B cell (primary cell): Measurements from ENCODE around the gene KLF1. TPM values are rescaled to one million over a fixed set of nuclear protein-coding genes. Genes with fewer than 3 reads are reported as not detected.

Experiments
- ATAC-seq: fragments of 200-7000 bp; cut with Tn5 transposase; one replicate; pipeline ENCODE4 v1.10.0; 2021; ENCODE audit warnings: low read depth, mild to moderate bottlenecking, moderate number of reproducible peaks, moderate library complexity
- CTCF ChIA-PET: fragments of 350-600 bp; sonication (Branson Sonifier 250); formaldehyde crosslinking; loops from one replicate; lab custom pipeline; 2021; ENCODE audit warnings: antibody characterized with exemption, inconsistent platforms; lab: Charles Lee
- POLR2A ChIA-PET: fragments of 350-600 bp; sonication (Branson Sonifier 250); formaldehyde crosslinking; loops from one replicate; lab custom pipeline; 2021; ENCODE audit warnings: antibody characterized with exemption; lab: Charles Lee
- DNase-seq: peaks from one replicate; pipeline ENCODE4 v3.0.0; 2013
- H2AFZ ChIP-seq: 2 replicates; pipeline ENCODE4 v1.6.1; 2012; ENCODE audit warnings: mild to moderate bottlenecking, low read depth, low read length; ENCODE audit not compliant: insufficient read depth, poor library complexity, severe bottlenecking
- H3K27ac ChIP-seq, 2 donors: 1 replicate in 1 of 2; 2 replicates in 1 of 2; pipeline ENCODE4 v1.5.1; 2012 to 2013; ENCODE audit warnings: low read length in 2 of 2, mild to moderate bottlenecking in 2 of 2, moderate library complexity in 1 of 2
- H3K27me3 ChIP-seq, 4 experiments: fragments of 200-600 bp in 1 of 4; sonication (generic) in 1 of 4; replicated peaks in 1 of 4; 1 replicate in 2 of 4; 2 replicates in 2 of 4; pipeline versions ENCODE4 v1.6.1 to v1.7.0; 2013 to 2016; ENCODE audit warnings: low read length in 3 of 4, mild to moderate bottlenecking in 2 of 4, mixed read lengths in 1 of 4, moderate library complexity in 1 of 4; ENCODE audit not compliant: insufficient read depth in 4 of 4, control insufficient read depth in 3 of 4; ENCODE audit errors: control extremely low read depth in 1 of 4
- H3K36me3 ChIP-seq, 2 experiments: replicated peaks in 1 of 2; 1 replicate in 1 of 2; 2 replicates in 1 of 2; pipeline versions ENCODE4 v1.6.1 to v1.7.1; 2013; ENCODE audit warnings: low read length in 1 of 2; ENCODE audit not compliant: insufficient read depth in 2 of 2, control insufficient read depth in 1 of 2; ENCODE audit errors: control extremely low read depth in 1 of 2, extremely low read depth in 1 of 2
- H3K4me1 ChIP-seq, 2 donors: fragments of 200-600 bp in 1 of 2; sonication (generic) in 1 of 2; 1 replicate in 1 of 2; 2 replicates in 1 of 2; pipeline versions ENCODE4 v1.5.1 to v1.6.1; 2013 to 2017; ENCODE audit warnings: low read length in 2 of 2; ENCODE audit not compliant: control insufficient read depth in 2 of 2, insufficient read depth in 2 of 2
- H3K4me2 ChIP-seq: replicated peaks from 2 replicates; pipeline ENCODE3; 2012; ENCODE audit warnings: mild to moderate bottlenecking, low read depth, low read length; ENCODE audit not compliant: poor library complexity, severe bottlenecking
- H3K4me3 ChIP-seq, 5 experiments: fragments of 200-600 bp in 1 of 5; sonication (generic) in 1 of 5; 1 replicate in 3 of 5; 2 replicates in 2 of 5; pipeline versions ENCODE4 v1.5.1 to v1.7.0; 2011 to 2016; ENCODE audit warnings: low read length in 4 of 5, mild to moderate bottlenecking in 4 of 5, low read depth in 2 of 5, control low read depth in 1 of 5, moderate library complexity in 1 of 5; ENCODE audit not compliant: insufficient read depth in 1 of 5; ENCODE audit errors: control extremely low read depth in 1 of 5, extremely low read depth in 1 of 5
- H3K79me2 ChIP-seq: fragments of 200-600 bp; sonication (generic); one replicate; pipeline ENCODE4 v1.6.0; 2016; ENCODE audit warnings: low read length; ENCODE audit not compliant: control insufficient read depth, insufficient read depth
- H3K9ac ChIP-seq: fragments of 200-600 bp; sonication (generic); 2 replicates; pipeline ENCODE4 v1.6.1; 2017; ENCODE audit warnings: mild to moderate bottlenecking, low read length, moderate library complexity
- H3K9me3 ChIP-seq, 3 donors: one replicate each; pipeline versions ENCODE4 v1.6.1 to v1.7.1; 2013; ENCODE audit warnings: low read length in 2 of 3; ENCODE audit not compliant: control insufficient read depth in 2 of 3, insufficient read depth in 1 of 3; ENCODE audit errors: control extremely low read depth in 1 of 3
- H4K20me1 ChIP-seq: 2 replicates; pipeline ENCODE4 v1.6.0; 2012; ENCODE audit warnings: mild to moderate bottlenecking, low read length; ENCODE audit not compliant: insufficient read depth, control insufficient read depth, poor library complexity, severe bottlenecking
- H3K27ac Mint-ChIP-seq: one replicate; pipeline ENCODE4 v1.8.0; 2021; ENCODE audit warnings: mixed read lengths
- H3K27me3 Mint-ChIP-seq: one replicate; pipeline ENCODE4 v1.8.0; 2021; ENCODE audit warnings: mixed read lengths
- H3K4me1 Mint-ChIP-seq: one replicate; pipeline ENCODE4 v1.8.0; 2021; ENCODE audit warnings: mixed read lengths
- H3K4me3 Mint-ChIP-seq: one replicate; pipeline ENCODE4 v1.8.0; 2021; ENCODE audit warnings: mixed read lengths
- H3K9me3 Mint-ChIP-seq: one replicate; pipeline ENCODE4 v1.8.0; 2022; ENCODE audit warnings: mixed read lengths; ENCODE audit not compliant: insufficient read depth
- CTCF ChIP-seq: fragments of 200-600 bp; IDR thresholded peaks from one replicate; pipeline ENCODE4 v1.8.0; 2022; ENCODE audit warnings: antibody characterized with exemption, mild to moderate bottlenecking
- EZH2 ChIP-seq: IDR thresholded peaks from 2 replicates; pipeline ENCODE4 v1.6.1; 2012; ENCODE audit warnings: borderline replicate concordance, low read depth, mild to moderate bottlenecking, moderate library complexity, low read length; ENCODE audit not compliant: insufficient read depth, poor library complexity, severe bottlenecking
- WGBS: methylation state at CpG from one replicate; pipeline ENCODE4 v1.1.5; 2013; ENCODE audit warnings: missing lambda C conversion rate; ENCODE audit not compliant: insufficient coverage; 5-methylcytosine and 5-hydroxymethylcytosine counted together
- intact Hi-C: fragments of 100-400 bp; cut with micrococcal nuclease; formaldehyde crosslinking; loops from one replicate; pipeline ENCODE4 v1.10.0; 2022
- polyA plus RNA-seq: library from polyadenylated mRNA; depleted of rRNA; stranded (reverse); fragments of >200 nt; gene quantifications from 2 replicates; pipeline ENCODE4 v1.2.3, GENCODE V29; 2012
- total RNA-seq, 2 donors: library from RNA; stranded (reverse); fragments of 120-200 nt in 1 of 2; gene quantifications; 1 replicate in 1 of 2; 2 replicates in 1 of 2; pipeline versions ENCODE4 v1.2.3 to v1.2.4, GENCODE V29; 2013 to 2022

The KLF1 gene
- total and polyA plus RNA-seq, 2 donors (not counting 1 experiment from before 2014, with no cell fraction given), result not detected

DNA sequence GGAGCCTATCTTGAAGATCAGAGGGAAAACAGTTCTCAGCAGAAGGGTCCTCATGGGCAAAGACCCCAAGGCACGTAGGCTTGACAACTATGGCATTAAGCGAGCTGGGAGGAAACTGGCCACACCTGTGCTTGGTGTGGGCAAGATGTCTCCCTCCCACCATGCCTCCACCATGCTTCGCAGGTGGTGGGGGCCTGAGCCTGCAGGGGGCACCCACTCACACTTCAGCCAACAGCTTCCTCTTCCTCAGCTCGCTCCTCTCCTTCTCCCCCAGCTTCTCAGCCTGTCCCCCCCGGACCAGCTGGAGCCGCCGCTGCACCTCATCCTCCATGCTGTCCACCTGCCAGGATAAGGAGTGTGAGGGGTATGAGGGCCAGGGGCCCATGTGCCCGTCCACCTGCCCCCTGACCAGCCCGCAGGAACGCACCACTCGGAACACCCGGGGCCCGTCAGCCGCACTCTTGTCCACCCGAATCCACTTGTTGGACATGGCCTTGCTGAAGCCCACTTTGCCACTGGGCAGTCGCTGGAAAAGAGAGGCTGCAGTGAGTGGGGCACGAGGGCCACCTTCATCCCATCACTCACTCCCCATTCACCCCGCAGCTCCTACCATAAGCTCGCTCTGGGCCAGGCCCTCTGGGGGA, 43.1 kb upstream of the KLF1 start:
- Histone ChIP-seq H3K27ac (no peak overlapping the region), H3K9ac (no peak overlapping the region), H2AFZ (no peak overlapping the region), H3K36me3 (peaks cover 5 to 43% of the 10 kb centered on the region in 2 experiments), H3K4me1 (peaks cover 14 to 21% of the 10 kb centered on the region in 2 donors), H3K79me2 (peaks cover 60% of the 10 kb centered on the region), H4K20me1 (peaks cover 29% of the 10 kb centered on the region), H3K4me2 (no peak overlapping the region), H3K27me3 (no peaks in the 10 kb centered on the region), H3K9me3 (no peaks in the 10 kb centered on the region), H3K4me3 (no peak overlapping the region)
- TF ChIP-seq CTCF, result no peak
- no peak for TF ChIP-seq EZH2
- peaks cover 24% of the 10 kb centered on the region for H3K4me1 Mint-ChIP-seq
- ChIA-PET POLR2A (no interaction called here), CTCF (no interaction called here)
- no peak overlapping the region for H3K27ac Mint-ChIP-seq
- 83% methylated on average over 10 of the region's 19 CpGs for WGBS
- intact Hi-C loops, result no loop called here
- peak; percentile 20 for DNase-seq
- no peaks in the 10 kb centered on the region for H3K9me3 Mint-ChIP-seq
- H3K27me3 Mint-ChIP-seq, result no peaks in the 10 kb centered on the region
- ATAC-seq, result no peak
- H3K4me3 Mint-ChIP-seq, result no peak overlapping the region

- Histone ChIP-seq H3K4me1 (no peaks in the 10 kb centered on the region), H3K9me3 (no peaks in the 10 kb centered on the region), H3K9ac (no peak overlapping the region), H3K4me2 (no peak overlapping the region), H3K79me2 (peaks cover 14% of the 10 kb centered on the region), H3K36me3 (peaks cover 2 to 64% of the 10 kb centered on the region in 2 experiments), H3K27me3 (no peaks in the 10 kb centered on the region), H3K27ac (no peak overlapping the region), H4K20me1 (peaks cover 21% of the 10 kb centered on the region), H3K4me3 (no peak overlapping the region), H2AFZ (no peak overlapping the region)
- peaks cover 3% of the 10 kb centered on the region for H3K4me1 Mint-ChIP-seq
- no peaks in the 10 kb centered on the region for H3K9me3 Mint-ChIP-seq
- H3K27me3 Mint-ChIP-seq, result no peaks in the 10 kb centered on the region
- no peak for ATAC-seq
- ChIA-PET CTCF (interaction anchor here (0.8 kb wide), 1 partner anchor 41 kb away, joined by 3 read pairs; no protein-coding TSS in a partner anchor), POLR2A (interaction anchor here (0.6 to 1.2 kb wide), 2 partner anchors 9 kb away, joined by 4 to 6 read pairs; partner anchors contain the start of gene FARSA)
- TF ChIP-seq EZH2 (no peak), CTCF (no peak)
- no peak for DNase-seq
- no peak overlapping the region for H3K27ac Mint-ChIP-seq
- intact Hi-C loops, result no loop called here
- H3K4me3 Mint-ChIP-seq, result no peak overlapping the region
- WGBS, result 98% methylated on average over 25 of the region's 29 CpGs
Observed at GRCh38 chr19:12924621-12925310, 37.8 kb upstream of the KLF1 start.
